GM15510 (cell line): ENCODE measurements around the gene CCDC87.

Experiments used
- POLR2A ChIP-seq: IDR thresholded peaks from 3 replicates; pipeline ENCODE4 v1.6.1; 2011; ENCODE audit warnings: borderline replicate concordance; ENCODE audit not compliant: insufficient read length; ENCODE audit errors: extremely low read depth

CCDC87 gene

GRCh38 chr11:66548774-66549630, 43.9 kb downstream of the CCDC87 start:
- TF ChIP-seq POLR2A: no peak

DNA sequence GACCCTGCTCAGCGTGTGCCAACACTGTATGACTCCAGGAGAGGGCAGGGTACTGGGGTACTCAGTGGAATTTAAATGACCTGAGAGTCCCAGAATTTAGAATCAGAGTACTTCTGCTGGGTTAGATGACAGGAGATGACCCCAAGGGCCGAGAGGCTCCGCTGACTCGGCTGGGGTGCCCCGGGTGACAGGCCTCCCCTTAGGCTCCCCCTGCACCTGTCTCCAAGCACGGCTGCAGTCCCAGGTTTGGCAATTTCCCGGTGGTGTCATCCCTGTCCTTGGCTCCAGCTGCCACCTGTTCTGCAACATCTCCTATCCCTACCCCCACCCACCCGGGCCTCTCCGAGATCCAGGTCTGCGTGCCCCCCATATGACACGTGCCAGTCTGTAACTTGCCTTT, 44.8 kb downstream of the CCDC87 start:
- TF ChIP-seq POLR2A: no peak

- TF ChIP-seq POLR2A: no peak
These were observed 45.2 kb downstream of the CCDC87 start for GRCh38 chr11:66547662-66548009.

DNA sequence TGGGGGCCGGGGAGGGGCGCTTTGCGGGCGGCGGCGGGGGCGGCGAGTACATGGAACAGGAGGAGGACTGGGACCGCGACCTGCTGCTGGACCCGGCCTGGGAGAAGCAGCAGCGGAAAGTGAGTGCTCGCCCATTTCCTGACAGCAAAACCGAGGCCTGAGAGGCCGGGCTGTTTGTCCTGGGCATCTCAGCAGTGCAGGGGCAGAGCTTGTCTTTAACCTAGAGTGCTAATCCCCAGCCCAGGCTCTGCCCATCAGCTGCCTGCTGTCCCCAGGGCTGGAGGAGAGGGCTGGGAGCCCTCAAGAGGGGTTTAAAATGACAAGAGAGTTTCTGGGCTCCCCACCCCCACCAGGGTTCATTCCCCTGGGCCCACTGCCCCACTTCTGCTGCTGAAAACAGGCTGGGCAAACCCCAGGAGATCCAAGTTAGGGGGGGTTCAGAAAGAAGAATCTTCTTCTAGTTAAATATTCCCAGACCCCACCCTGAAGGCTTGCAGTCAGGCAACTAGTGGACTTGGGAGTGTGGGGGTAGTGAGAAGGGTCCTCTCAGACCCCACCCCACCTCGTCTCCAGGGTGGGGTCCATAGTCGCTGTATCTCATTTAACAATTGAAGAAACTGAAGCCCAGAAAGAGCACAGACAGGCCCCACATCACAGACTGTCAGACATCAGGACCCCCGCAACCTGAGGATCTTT, 45.7 kb downstream of the CCDC87 start:
- TF ChIP-seq POLR2A: no peak

DNA sequence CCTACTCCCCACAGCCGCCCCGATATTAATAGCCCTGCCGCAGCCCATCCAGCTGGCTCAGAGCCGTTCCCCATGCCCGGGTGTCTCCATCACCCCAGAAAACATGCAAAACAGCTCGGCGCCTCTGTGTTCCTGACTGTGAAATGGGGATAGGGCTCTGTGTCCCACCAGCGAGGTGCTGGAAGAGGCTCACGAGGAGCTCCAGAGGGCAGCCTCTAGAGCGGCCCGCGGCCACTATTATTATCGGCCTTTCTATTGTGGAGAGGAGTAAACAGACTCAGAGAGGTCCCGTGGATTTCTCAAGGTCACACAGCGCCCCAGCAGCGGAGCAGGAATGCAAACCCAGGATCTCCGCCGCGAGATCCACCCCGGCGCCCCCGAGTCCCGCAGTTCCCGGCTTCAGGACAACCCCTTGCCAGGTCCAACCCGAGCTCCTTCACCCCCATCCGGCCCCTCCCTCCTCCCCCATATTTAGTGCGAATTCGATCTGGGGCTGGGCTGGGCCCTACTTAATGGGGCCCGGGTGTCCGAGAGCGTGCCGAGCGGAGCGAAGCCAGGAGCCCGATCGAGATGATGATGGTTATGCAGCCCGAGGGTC, 46.4 kb downstream of the CCDC87 start, which contains the start of gene ACTN3:
Gene ACTN3, plus strand, starts transcription at position 536 of the 598 bp plus-strand sequence. Its CDS starts 35 bp downstream, at position 571.
- no peak for TF ChIP-seq POLR2A

DNA sequence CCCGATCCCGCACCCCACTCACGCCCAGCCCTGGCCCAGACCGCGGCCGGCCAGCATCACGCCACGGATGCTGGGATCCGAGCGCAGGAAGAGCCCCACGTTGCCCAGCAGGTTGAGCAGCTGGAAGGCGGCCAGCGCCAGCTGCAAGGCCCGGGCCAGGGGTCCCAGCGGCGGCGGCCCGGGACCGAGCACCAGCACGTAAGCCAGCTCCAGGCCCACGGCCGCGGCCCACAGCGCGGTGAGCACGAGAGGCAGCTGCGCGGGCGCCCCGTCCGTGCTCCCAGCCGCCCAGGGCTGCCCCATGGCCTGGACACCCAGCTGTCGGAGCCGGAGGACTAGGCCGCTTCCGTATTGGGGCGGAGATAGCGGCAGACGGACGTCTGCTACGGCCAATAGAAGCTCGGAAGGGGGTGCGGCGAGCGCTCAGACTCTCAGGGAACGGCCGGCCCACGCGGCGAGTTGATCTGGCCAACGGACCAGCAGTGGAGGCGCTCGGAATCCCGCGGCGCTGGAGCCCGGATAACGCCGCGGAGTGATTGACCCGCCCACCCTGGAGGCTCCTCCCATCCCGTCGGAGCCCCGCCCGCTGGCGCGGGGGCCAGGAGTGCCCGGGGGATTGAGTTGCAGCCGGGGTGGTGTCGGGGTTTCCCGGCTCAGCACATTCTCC, 47.0 kb downstream of the CCDC87 start, which contains the start of gene ZDHHC24:
Gene ZDHHC24, minus strand, starts transcription at position 348 of the 667 bp plus-strand sequence. Its CDS starts 45 bp downstream, at position 303.
- peak; percentile 73 for TF ChIP-seq POLR2A

DNA sequence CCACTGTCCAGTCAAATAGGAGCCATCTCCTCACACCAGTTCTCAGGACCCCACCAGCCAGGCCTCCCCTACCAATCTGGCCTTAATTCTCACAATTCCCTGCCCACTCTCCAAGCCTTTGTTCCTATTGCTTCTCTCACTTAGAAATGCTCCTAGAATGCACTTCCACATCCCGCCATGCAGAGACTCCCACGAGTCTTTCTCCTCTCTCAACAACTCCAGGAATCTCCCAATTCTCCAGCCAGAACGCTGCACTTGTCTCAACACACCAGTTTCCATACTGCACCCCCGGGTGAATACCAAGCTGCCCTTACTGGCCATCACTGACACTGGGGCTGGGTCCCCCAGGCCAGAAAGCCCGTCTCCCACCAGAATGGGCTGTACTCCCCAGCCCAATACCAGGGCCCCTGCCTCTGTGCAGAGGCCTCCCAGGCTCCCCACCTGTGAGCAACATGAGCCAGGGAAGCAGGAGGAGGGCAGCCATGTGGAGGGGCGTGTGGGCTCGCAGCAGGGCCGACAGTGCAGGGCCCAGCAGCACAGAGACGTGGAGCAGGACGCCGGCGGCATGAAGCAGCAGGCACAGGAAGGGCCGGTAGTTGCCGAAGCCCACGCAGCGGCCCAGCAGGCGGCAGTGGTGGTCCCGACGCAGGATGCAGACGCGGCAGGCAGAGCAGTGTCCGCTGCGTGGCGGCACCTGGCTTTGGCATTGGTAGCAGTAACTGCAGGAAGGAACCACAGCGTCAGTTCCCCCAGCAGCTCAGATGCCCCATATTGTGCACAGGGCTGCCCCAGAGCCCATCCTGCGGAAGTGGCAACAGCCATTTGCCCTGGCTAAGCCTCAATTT, 49.4 kb downstream of the CCDC87 start:
- TF ChIP-seq POLR2A: no peak

DNA sequence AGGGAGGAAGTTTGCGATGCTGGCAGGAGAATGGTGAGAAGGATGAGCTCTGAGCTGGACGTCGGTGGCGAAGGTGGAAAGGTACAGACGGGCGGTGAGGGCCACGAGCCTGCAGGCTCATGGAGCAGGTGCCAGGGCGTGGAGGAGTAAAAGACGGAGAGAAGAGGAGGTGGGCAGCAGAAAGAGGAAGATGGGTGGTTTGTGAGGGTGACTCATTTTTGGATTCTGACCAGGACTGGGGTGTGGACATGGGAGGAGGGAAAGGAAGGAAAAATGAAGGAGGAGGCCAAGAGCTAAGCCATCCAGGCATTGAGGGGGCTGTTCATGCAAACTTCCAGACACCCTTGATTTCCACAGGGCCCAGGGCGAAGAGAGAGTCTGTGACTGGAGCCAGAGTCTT, 50.5 kb downstream of the CCDC87 start:
- no peak for TF ChIP-seq POLR2A

DNA sequence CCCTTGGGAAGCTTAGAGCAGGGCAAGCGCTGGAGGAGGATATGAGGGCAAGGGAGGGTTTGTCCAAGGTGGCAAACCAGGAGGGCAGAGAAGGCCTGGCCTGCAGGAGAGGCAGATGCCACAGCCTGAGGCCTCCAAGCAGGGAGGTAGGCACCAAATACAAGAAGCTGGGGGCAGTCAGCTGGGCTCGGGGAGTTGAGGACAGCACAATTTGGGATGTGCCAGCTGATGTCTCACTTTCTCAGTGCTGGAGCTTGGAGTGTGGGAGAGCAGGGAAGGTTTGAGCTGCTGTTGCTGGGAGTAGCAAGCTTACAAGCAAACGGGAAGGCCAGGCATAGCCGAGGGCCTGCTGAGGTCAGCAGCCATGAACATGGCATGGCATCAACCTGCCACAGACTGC, 51.0 kb downstream of the CCDC87 start:
- no peak for TF ChIP-seq POLR2A
